Myocyte (in vitro differentiated cells): Measurements from ENCODE around the gene RXRA. TPM values are rescaled to one million over a fixed set of nuclear protein-coding genes. Genes with fewer than 3 reads are reported as not detected.

Experiments
- DNase-seq: peaks from one replicate; pipeline ENCODE4 v3.0.0-alpha.2; 2012; ENCODE audit warnings: low read depth
- total RNA-seq: library from RNA; depleted of rRNA; stranded (reverse); fragments of >200 nt; gene quantifications from 2 replicates; pipeline ENCODE4 v1.2.3, GENCODE V29; 2014

RXRA gene
- total RNA-seq, 1 donor from 2014 or later, result 25.4 TPM

GRCh38 chr9:134461426-134461982, 135.2 kb downstream of the RXRA start:
- no peak for DNase-seq

- no peak for DNase-seq
These were observed 136.1 kb downstream of the RXRA start for GRCh38 chr9:134462318-134462717.

- DNase-seq, result no peak
These were observed 137.0 kb downstream of the RXRA start for GRCh38 chr9:134463280-134463679.

- DNase-seq, result no peak
These were observed 140.8 kb downstream of the RXRA start for GRCh38 chr9:134466869-134467616.

GRCh38 chr9:134468358-134468757, 142.1 kb downstream of the RXRA start:
- no peak for DNase-seq

- no peak for DNase-seq
These were observed 143.0 kb downstream of the RXRA start for GRCh38 chr9:134469041-134469875.

- no peak for DNase-seq
These were observed 146.0 kb downstream of the RXRA start for GRCh38 chr9:134472256-134472655.

GRCh38 chr9:134473141-134474054, 147.1 kb downstream of the RXRA start:
- no peak for DNase-seq

- no peak for DNase-seq
These were observed 147.8 kb downstream of the RXRA start for GRCh38 chr9:134474055-134474370.

GRCh38 chr9:134475011-134475790, 148.9 kb downstream of the RXRA start:
- peak; percentile 62 for DNase-seq

GRCh38 chr9:134476272-134476941, 150.2 kb downstream of the RXRA start:
- no peak for DNase-seq

GRCh38 chr9:134476942-134477335, 150.7 kb downstream of the RXRA start:
- DNase-seq, result no peak

- DNase-seq, result peak; percentile 50
These were observed 151.2 kb downstream of the RXRA start for GRCh38 chr9:134477342-134477925.

- no peak for DNase-seq
These were observed 151.7 kb downstream of the RXRA start for GRCh38 chr9:134477927-134478326.

GRCh38 chr9:134481762-134482161, 155.5 kb downstream of the RXRA start:
- no peak for DNase-seq

GRCh38 chr9:134482226-134482625, 156.0 kb downstream of the RXRA start:
- no peak for DNase-seq

GRCh38 chr9:134483361-134484184, 157.3 kb downstream of the RXRA start:
- DNase-seq, result no peak

GRCh38 chr9:134484479-134484878, 158.2 kb downstream of the RXRA start:
- no peak for DNase-seq

GRCh38 chr9:134485653-134486052, 159.4 kb downstream of the RXRA start:
- DNase-seq, result no peak
